SH-SY5Y (cell line): ENCODE measurements around the gene SST.

Source experiments
- GATA2 ChIP-seq: IDR thresholded peaks from 2 replicates; pipeline ENCODE4 v1.6.1; 2011; ENCODE audit warnings: mild to moderate bottlenecking, low read depth, low read length
- GATA3 ChIP-seq: IDR thresholded peaks from 2 replicates; pipeline ENCODE4 v1.6.1; 2011; ENCODE audit warnings: low read depth, mild to moderate bottlenecking, low read length, moderate library complexity

The SST gene

DNA sequence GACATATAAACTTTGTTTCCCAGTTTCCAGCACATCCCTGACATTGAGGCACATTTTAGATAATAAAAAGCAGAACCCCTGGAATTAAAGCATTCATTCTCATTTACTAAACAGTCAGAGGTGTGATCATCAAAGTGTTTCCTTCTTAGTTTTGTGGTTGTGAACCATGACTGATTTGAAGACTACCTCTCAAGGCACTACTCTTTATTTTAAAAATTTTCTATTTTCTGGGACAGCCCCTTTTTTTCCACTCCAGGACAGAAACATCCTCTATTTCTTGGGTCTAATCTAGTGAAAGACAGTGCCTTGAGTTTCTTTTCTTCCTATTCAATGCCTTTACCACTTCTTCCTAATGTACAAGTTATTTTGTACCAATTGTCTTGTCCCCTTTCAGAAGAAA, 5.2 kb downstream of the SST start:
- TF ChIP-seq GATA2 (no peak), GATA3 (no peak)

DNA sequence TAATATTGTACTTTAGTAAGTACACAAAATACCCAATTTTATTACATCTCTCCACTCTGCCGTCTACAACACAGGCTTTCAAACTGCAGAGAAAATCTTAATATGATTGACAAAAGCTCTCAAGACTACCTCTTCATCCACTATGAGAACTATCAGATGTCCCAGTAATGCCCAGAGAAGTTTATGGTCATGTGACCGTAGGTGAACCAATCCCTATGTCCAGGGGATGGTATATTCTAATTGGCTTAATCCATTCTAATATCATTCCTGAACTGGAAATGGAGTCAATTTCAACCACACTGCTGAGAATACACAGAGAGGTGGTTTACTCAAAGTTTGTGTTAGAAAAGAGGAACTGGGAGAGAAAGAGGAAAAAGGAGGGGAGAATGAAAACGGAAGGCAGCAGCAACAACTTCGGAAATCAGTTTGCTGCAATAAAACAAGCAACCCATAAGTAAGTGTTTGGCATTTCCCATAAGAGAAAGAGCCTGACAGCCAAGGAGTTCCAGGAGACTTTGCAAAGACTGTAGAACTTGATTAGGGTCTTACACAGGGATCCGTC, 7.3 kb downstream of the SST start:
- no peak for TF ChIP-seq GATA3
- no peak for TF ChIP-seq GATA2

DNA sequence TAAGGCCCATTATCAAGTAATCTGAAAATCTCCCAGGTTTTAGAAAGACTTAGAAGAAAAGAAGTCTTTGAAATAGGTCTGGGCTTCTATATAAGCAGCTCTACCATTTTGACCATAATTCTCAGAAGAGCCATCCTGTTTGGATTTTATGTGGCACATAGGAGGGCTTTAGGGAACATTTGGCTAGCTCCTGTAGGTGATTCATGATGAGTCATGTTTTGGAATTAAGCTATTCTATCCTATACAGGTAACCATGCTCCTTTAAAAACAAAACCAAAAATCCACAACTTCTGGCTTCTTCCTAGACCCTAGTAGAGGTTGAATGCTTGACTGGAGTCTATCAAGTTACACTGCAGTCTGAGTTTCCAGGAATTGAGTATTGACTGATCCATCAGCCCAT, 8.9 kb downstream of the SST start:
- TF ChIP-seq GATA3 = no peak
- no peak for TF ChIP-seq GATA2

DNA sequence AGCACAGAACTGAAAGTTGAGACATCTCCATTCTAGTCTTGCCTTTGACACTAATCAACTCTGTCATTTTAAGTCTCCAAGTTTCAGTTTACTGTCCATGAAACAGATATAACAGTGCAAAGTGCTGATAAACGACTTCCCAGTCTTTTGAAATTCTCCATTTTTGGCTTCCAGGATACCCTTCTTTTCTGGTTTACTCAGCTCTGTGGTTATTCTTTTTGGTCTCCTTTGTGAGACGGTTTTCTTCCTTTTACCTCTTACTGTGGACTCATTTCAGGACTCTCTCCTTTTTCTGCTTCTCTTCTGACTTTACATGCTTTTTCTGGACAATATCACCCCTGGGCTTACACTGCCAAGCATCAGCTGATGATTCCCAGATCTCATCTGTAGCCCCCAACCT, 18.9 kb downstream of the SST start:
- TF ChIP-seq GATA3 (no peak), GATA2 (no peak)

DNA sequence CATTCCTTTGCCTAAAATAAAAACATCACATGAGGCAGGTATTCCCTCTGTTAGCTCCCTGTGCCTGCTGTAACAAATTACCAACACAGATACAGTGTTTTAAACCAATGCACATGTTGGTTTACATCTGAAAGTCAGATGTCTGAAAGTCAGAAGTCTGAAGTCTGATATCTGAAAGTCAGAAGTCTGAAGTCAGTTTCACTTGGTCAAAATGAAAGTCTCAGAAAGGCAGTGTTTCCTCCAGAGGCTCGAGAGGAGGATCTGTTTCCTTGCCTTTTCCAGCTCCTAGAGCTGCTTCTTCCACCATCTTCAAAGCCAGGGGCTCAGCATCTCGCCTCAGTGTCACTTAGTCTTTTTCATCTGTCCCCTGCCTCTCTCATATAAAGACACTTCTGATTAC, 22.0 kb downstream of the SST start:
- TF ChIP-seq GATA3 (no peak), GATA2 (no peak)

DNA sequence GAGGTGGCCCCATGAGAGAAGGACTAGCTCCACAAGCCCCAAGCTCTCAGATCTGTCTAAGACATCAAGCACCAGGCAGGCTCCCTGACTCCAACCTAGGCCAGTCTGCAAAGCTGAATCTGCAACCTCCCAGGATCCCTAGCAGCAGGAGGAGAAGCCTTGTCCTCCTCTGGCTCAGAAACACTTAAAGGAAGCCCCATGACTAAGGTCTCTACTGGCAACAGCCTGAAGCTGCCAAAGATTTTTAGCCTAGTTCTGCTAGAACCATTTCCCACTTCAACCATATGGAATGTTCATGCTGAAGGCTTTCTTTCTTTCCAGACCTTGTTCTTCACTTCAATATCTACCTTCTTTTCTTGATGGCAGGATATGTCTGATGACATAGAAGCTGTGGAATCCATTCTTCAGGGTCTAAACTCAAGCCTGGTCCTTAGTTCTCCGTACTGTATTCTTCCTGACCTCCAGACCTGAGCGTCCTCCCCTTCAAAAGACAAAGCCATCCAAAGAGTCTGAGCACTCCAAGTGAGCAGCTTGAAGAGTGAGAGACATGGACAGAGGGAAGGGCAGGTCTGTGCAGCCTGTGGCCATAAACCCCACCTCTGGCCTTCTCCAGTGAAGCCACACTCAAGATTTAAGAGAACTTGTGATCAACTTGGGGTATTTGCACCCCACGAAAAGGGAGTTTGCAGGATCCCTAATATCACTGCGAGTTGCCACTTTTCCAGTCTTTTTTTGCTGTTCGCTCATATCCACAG, 23.1 kb downstream of the SST start:
- no peak for TF ChIP-seq GATA2
- TF ChIP-seq GATA3 = no peak

DNA sequence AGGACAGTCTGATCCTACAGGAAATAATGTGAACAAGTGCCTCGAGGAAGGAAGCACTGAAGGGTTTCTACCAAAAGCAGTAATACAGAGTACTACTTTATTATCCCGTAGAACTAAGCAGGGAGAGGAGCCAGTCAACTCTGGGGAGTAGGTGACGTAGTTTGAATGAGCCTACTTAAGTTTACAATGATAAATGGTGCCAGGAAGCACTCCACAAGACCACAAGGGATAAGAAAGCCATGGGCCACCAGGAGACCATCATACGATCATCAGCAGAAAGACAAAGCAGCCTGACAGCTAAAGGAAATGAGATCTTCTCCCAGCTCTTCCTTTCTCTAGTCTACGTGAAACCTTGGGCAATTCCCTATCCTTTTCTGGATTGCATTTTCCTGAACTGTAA, 27.3 kb downstream of the SST start:
- TF ChIP-seq GATA2 = no peak
- TF ChIP-seq GATA3 = no peak

DNA sequence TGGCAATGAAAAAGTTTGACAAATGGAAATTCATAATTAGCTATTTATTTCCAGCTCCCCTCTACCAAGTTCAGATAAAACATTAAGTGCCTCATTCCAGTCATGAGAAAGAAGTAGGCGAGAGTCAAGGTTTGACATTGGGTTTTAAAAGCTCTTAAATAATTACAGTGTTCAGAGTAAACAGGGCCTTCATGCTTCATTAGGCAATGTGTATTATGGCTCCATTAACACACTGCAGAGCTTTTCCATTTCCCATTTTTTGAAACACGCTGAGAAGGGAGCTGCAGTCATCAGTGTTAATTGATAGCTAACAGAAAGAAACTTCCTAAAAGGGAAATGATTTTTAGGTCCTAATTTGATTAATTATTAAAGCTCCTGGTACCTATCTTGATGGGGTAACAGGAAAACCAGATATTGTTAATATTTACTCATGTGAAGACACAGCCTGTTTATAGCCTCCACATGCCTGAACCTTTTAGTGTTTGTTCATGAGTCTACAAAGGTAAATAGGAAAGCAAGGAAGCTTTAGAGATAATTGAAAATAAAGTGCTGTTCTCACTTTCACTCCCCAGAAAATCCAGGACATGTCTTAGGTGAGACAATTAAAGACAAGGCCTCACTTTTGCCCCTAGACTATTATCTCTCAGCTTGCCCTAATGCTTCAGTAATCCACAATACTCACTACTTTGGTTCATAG, 28.7 kb downstream of the SST start:
- TF ChIP-seq GATA2 = no peak
- no peak for TF ChIP-seq GATA3

DNA sequence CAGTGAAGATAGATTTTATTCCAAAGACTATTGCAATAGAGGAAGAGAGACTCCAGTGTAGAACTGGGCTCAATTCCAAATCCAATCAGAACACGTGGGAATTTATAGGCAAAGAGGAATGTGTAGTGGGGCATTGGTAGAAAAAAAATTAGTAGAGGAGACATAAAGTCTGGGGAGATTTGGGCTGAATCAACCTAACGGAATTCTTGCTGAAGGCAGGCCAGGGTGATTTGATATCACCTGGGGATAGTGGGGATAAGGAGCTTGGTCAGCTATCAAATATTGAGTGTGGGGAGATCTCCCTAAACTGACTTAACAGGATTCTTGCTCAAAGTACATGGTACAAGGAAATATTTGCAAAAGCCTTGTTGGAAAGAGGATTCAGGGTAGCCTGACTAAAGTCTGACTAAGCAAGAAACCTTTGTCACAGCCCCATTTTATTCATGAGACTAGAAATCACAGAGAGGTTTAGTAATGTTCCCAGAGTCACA, 29.6 kb downstream of the SST start:
- TF ChIP-seq GATA2 = no peak
- no peak for TF ChIP-seq GATA3

DNA sequence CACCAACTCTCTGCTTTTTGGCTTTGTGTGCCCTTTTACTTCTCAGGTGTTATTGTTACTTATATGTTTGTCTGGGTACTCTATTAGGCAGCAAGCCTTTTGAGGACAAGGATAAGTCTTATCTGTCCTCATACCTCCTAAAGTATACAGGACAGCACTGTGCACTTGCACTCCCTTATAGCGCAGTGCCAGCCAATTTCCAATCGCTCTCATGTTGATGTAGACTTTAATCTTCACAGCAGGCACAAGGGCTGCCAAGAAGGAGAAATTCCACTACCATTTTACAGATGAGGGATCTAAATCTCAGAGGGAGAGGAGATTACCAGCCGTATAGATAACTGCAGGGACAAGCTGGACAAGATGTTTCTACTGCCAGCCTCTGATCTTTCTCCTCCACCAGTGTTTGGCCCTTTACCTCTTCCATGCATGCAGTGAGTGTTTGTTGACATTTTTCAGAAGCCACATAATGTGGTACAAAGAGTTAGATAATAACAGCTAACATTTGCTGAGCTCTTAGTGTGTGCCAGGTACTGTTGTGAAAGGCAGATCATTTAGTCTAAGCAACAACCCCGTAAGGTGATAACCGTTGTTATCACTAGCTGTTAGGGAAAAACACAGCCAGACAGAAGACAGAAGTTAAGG, 30.1 kb downstream of the SST start:
- TF ChIP-seq GATA2 = no peak
- TF ChIP-seq GATA3 = no peak

DNA sequence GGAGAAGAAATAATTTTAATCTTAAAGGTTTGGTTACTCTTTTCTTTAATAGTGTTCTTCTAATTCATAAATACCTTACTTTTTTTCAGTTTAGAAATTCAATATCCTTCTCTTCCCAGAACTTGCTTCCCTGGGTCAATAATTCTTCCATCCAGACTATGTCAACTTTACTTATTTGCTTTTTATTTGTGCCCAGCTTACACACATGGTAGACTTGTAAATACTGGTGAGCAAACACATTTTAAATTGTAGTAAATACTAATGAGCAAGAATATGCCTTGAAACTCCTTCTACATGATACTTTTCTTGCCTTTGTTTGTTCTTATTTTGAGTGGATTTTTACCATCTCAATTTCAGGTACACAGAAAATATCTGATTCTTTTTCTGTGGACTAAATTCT, 33.7 kb downstream of the SST start:
- no peak for TF ChIP-seq GATA2
- TF ChIP-seq GATA3 = no peak

DNA sequence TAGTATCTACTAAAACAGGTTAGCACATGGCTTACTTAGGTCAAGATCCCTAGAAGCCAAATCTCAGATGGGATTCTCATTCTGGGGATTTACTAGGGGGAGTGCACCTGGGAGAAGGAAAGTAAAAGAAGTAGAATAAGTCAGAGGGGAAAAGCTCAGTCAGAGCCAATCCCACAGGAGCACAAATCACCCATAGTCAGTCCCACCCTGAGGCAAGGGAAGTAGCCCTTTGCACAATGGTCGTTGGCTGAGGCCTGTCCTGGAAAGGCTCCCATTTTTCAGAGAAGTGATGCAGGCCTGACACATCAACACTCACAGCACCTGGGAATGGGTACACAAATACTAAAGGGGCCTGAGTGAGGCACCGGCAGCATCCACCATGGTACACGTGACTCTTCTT, 39.8 kb downstream of the SST start:
- TF ChIP-seq GATA2 (no peak), GATA3 (no peak)

DNA sequence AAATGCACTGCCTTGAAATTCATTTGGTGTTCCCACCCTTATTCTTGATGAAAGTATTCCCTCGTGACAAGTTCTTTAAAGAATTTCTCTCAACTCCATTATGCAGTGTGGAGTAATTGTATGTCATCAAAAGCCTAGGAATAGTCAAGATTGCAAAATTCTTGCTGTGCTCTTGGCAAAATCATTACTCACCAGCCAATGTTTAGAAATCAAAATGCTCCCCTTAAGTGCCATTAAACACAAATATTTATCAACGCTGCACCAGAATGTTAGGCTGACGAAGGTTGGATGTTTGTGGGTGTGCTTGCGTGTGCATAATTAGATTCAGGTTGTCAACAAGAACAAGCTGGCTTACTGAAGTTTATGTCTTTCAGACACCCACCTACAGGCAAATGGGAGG, 40.5 kb downstream of the SST start:
- TF ChIP-seq GATA3 (no peak), GATA2 (no peak)

DNA sequence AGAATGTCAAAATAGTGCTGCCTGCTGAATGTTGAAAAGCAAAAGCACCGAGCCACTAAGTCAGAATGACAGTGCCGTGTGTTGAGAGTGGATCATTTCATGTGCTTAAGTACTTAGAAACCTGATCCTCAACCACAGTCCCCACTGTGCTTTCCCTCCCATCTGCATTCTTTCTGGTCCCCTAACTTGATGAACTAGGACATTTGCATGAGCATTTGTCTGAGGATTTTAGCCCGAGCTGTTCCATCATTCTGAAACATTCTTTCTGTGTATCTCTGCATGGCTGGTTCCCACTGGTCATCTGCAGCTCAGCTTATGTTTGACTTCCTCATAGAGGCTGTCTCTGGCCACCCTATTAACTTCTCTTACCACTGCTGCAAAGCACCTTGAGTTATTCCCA, 42.0 kb downstream of the SST start:
- TF ChIP-seq GATA3 (no peak), GATA2 (no peak)

DNA sequence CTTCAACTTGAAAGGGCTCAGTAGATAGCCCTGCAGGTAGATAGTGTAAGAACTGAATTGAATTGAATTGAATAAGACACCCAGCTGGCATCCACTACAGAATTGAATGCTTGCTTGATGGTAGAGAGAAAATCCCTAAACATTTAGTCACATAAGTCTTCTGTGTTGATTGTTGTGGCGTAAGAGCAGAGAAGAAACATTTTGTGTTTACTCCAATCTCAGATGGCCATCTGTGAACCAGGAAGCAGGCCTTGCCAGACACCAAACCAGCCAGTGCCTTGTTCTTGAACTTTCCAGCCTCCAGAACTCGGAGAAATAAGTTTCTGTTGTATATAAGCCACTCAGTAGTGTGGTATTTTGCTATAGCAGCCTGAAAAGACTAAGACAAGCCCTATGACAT, 43.6 kb downstream of the SST start:
- no peak for TF ChIP-seq GATA3
- TF ChIP-seq GATA2 = no peak

DNA sequence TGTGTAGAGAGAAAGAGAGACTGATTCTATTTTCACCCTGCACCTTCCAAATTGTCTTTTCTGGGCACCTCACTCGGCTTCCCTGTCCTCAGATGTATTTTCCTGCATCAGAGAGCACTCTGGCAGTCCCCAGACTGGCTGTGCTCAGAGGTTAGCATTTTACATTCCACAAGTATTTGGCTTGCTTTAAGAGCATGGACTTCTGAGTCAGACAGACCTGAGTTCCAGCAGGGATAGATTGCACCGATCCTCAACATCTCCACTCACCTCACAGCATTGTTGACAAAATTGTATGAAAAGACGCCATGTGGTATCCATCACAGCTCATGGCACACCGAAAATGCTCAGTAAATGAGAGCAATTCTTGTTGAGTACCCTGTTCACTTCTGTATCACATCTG, 45.6 kb downstream of the SST start:
- TF ChIP-seq GATA2 (no peak), GATA3 (no peak)
